Fibroblast of lung (primary cell): Measurements from ENCODE around the gene MTM1.

ENCODE experiments used
- EZH2 ChIP-seq: IDR thresholded peaks from 2 replicates; pipeline ENCODE4 v1.5.1; 2012; ENCODE audit warnings: low read length, control low read depth, mild to moderate bottlenecking; ENCODE audit errors: missing control alignments
- TF ChIP-seq, protein P1 (sequence below), 2 donors: IDR thresholded peaks in 1 of 2; conservative IDR thresholded peaks in 1 of 2; 1 replicate in 1 of 2; 2 replicates in 1 of 2; pipeline ENCODE4 v1.5.1; 2011 to 2012; ENCODE audit warnings: low read length in 2 of 2, control low read depth in 1 of 2, inconsistent platforms in 1 of 2, low read depth in 1 of 2, mild to moderate bottlenecking in 1 of 2

DNA sequence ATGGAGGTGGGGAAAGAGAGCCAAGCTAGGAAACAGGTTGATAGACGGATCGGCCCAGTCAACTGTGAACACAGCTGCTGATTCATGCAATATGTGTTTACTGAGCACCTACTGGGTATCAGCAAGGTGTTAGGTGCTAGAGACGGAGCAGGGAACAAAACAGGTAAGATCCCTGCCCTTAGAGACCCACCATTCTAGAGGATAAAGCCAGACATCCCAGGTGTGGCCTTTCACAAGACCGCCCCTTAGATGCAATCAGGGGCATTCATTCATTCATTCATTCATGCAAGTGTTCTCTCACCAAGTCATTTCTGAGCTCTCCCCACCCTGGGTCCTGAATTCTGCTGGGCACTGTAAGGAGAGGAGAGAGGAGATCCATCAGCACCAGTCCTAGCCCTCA lies 20.2 kb upstream of the MTM1 start:
- TF ChIP-seq, protein P1, sequence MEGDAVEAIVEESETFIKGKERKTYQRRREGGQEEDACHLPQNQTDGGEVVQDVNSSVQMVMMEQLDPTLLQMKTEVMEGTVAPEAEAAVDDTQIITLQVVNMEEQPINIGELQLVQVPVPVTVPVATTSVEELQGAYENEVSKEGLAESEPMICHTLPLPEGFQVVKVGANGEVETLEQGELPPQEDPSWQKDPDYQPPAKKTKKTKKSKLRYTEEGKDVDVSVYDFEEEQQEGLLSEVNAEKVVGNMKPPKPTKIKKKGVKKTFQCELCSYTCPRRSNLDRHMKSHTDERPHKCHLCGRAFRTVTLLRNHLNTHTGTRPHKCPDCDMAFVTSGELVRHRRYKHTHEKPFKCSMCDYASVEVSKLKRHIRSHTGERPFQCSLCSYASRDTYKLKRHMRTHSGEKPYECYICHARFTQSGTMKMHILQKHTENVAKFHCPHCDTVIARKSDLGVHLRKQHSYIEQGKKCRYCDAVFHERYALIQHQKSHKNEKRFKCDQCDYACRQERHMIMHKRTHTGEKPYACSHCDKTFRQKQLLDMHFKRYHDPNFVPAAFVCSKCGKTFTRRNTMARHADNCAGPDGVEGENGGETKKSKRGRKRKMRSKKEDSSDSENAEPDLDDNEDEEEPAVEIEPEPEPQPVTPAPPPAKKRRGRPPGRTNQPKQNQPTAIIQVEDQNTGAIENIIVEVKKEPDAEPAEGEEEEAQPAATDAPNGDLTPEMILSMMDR (conservative IDR thresholded peaks at IDR 0.05 in 1 of 2, IDR thresholded peaks at IDR 0.05 in 1 of 2; ENCODE audit: low read depth in 1 of 2, low read length in 2 of 2): no peak
- no peak for TF ChIP-seq EZH2
